Fibroblast of mammary gland (primary cell): Measurements from ENCODE around the gene ATP1B3.
"Not testable (repeated sequence)": the region's sequence is repeated elsewhere in the genome, so short reads cannot be mapped to it uniquely, and the experiment has no call there.

ENCODE experiments used
- DNase-seq: peaks from one replicate; pipeline ENCODE4 v3.0.0-alpha.2; 2010; ENCODE audit warnings: low read depth
- H3K4me3 ChIP-seq: 2 replicates; pipeline ENCODE4 v1.5.1; 2011; ENCODE audit warnings: low read depth, mild to moderate bottlenecking, low read length, moderate library complexity; ENCODE audit not compliant: control insufficient read depth
- TF ChIP-seq, protein P1 (sequence below): conservative IDR thresholded peaks from 2 replicates; pipeline ENCODE4 v1.5.1; 2011; ENCODE audit warnings: low read depth, low read length, inconsistent platforms; ENCODE audit not compliant: control insufficient read depth, insufficient read depth

ATP1B3 gene

DNA sequence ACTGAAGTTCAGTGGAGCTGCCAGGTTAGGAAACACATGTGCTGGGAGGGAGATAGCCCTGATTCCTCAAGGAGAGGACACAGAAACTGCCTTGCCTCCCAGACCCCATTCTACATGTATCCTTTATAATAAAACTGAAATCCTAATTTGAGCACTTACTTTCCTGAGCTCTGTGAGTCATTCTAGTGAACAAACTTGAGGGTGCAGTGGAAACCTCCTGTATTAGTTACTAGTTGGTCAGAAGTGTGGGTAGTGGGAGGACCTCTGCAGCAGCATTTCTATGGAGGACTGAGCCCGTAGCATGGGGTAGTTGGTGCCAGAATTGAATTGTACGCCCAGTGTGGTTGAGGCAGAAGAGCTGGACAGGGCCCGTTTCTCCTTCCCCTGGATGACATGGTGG is 23.9 kb downstream of the ATP1B3 start:
- TF ChIP-seq, protein P1, sequence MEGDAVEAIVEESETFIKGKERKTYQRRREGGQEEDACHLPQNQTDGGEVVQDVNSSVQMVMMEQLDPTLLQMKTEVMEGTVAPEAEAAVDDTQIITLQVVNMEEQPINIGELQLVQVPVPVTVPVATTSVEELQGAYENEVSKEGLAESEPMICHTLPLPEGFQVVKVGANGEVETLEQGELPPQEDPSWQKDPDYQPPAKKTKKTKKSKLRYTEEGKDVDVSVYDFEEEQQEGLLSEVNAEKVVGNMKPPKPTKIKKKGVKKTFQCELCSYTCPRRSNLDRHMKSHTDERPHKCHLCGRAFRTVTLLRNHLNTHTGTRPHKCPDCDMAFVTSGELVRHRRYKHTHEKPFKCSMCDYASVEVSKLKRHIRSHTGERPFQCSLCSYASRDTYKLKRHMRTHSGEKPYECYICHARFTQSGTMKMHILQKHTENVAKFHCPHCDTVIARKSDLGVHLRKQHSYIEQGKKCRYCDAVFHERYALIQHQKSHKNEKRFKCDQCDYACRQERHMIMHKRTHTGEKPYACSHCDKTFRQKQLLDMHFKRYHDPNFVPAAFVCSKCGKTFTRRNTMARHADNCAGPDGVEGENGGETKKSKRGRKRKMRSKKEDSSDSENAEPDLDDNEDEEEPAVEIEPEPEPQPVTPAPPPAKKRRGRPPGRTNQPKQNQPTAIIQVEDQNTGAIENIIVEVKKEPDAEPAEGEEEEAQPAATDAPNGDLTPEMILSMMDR: no peak
- no peak overlapping the region for H3K4me3 ChIP-seq
- no peak for DNase-seq

DNA sequence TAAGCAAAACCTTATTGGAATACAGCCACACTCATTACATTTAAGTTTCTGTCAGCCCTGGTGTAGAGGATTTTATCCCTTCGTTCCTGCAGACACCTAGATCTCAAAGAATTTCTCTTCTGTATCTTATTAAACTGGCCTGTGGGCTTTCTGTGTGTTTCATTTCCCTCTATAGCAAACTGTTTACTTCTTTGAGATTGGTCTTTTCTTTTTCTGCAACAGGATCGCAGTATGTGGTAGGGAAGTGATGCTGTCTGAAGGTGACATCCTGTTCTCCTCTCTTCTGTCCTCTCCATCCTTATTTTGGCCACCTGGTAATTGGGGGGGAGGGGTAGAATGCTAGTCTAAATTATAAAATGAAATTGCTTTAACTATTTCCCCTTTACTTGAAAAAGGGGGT is 25.5 kb downstream of the ATP1B3 start:
- TF ChIP-seq, protein P1: no peak
- H3K4me3 ChIP-seq: no peak overlapping the region
- no peak for DNase-seq

DNA sequence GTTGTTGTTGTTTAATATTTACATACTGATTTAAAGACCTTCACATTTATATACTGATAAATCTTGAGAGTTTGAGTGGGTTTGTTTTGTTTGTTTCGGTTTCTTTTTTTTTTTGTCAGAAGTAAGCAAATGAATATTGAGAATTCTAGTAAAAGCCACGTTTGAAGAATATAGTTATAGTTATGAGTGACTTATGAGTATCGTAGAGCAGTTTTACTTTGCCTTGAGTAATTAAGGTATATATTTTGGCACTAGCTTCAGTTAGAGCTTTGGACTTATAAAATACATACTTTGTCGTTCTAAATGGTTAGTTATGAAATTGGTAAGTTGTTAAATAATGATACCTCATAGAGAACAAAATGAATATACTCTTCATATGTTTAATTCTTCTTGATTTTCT is 27.8 kb downstream of the ATP1B3 start:
- no peak overlapping the region for H3K4me3 ChIP-seq
- no peak for DNase-seq
- TF ChIP-seq, protein P1: no peak

DNA sequence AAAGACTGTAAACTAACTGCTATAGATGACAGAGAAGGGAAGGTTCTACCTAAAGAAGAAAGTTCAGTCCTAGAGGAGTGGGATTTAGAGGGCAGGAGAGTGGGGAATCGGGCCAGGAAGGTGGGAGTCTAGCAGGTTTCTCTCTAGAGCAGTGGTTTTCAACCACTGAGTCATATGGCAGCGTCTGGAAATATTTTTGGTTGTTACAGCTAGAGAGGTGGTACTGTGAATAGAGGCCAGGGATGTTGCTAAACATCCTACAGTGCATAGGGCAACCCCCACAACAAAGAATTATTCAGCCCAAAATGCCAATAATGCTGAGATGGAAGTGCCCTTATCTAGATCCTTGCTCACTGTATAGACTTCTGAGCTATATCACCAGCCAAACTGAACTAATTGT is 28.7 kb downstream of the ATP1B3 start:
- TF ChIP-seq, protein P1: no peak
- no peak overlapping the region for H3K4me3 ChIP-seq
- peak; percentile 30 for DNase-seq

DNA sequence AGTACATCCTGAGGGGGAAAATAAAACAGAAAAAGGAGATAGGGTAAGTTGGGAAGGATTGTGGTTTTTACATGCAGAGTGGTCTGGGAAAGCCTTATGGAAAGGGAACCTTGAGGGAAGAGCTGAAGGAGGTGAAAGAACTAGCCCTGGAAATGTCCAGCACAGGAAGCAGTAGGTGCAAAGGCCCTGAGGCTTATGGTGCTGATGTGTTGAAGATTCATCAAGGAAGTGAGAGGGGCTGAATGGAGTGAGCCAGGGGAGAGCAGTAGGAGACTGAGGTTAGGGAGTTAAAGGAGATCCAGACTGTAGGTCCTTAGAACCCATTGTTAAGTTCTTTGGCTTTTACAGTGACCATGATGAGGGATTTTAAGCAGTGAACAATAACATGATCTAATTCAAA is 33.0 kb downstream of the ATP1B3 start:
- no peak for DNase-seq
- no peak overlapping the region for H3K4me3 ChIP-seq
- TF ChIP-seq, protein P1: no peak

DNA sequence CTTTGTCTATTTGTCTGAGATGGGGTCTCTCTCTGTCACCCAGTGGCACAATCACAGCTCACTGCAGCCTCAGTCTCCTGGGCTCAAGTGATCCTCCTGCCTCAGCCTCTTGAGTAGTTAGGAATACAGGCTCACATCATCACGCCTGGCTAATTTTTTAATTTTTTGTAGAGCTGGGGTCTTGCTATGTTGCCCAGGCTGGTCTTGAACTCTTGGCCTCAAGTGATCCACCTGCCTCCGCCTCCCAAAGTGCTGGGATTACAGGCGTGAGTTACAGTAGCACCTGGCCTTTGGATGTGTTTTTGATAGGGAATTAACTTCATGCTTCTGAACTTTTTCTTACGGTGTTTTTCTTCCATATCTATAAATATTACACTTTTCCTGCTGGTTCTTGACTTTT is 33.5 kb downstream of the ATP1B3 start:
- not testable (repeated sequence) for DNase-seq, H3K4me3 ChIP-seq

DNA sequence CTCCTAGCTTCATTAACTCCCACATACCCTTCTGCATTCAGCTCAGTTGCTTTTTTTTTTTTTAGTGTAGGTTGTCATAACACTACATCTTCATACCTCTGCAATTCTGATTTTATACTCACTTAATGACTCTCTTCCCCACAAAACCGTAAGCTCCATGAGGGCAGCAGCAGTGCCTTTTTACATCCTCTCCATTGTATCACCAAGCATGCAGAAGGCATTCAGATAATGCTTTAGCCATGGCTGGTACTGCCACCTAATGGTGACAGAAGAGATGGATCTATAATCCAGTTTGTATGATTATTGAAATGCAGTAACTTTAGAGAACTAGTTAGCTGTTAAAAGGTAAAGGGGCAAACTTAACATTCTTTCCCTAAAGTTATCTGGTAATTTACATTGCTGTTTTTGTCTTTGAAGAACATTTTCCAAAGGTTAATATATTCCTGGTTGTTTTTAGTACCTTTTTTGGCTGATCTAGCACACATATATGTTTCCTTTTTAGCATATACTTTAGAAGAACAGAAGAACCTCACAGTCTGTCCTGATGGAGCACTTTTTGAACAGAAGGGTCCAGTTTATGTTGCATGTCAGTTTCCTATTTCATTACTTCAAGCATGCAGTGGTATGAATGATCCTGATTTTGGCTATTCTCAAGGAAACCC is 36.8 kb downstream of the ATP1B3 start:
- TF ChIP-seq, protein P1: peak; percentile 78
- peak; percentile 76 for DNase-seq

More for the DNA sequence above, 36.8 kb downstream of the ATP1B3 start:
- no peak overlapping the region for H3K4me3 ChIP-seq
